Hematopoietic multipotent progenitor cell (in vitro differentiated cells): Measurements from ENCODE around the gene LRRC74A. TPM values are rescaled to one million over a fixed set of nuclear protein-coding genes. Genes with fewer than 3 reads are reported as not detected.

ENCODE experiments used
- DNase-seq, 3 donors: peaks; one replicate each; pipeline ENCODE4 v3.0.0-alpha.2; 2011 to 2015; ENCODE audit warnings: low read depth in 2 of 3, low spot score in 2 of 3
- total RNA-seq: library from RNA; depleted of rRNA; stranded (reverse); fragments of >200 nt; gene quantifications from one replicate; pipeline ENCODE4 v1.2.3, GENCODE V29; 2012

The LRRC74A gene
- total RNA-seq, 1 donor = not detected

DNA sequence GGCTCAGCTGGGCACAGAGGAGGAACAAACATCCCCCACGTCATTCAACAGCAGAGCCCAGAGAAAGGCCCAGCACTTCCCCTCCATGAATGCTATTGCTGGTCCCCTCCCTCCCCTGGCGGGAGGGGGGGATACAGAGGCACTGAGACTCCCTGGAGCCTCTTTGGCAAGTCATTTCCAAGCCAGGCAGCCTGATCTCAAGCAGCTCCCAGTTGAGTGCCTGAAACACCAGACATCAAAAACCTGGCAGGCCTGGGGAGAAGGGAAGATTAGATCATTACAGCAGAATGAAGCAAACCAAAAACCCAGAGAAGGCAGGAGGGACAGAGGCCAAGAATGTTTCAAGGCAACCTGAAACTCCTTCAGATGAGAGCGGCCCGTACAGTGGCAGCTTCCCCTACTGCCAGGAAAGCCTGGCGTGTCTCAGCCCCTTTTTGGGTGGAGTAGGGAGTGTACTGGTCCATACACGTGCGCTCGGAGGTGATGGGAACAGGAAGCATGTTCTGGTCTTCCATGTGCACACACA lies 92.1 kb downstream of the LRRC74A start:
- DNase-seq = peak in 1 of 3 donors; percentile 52

DNA sequence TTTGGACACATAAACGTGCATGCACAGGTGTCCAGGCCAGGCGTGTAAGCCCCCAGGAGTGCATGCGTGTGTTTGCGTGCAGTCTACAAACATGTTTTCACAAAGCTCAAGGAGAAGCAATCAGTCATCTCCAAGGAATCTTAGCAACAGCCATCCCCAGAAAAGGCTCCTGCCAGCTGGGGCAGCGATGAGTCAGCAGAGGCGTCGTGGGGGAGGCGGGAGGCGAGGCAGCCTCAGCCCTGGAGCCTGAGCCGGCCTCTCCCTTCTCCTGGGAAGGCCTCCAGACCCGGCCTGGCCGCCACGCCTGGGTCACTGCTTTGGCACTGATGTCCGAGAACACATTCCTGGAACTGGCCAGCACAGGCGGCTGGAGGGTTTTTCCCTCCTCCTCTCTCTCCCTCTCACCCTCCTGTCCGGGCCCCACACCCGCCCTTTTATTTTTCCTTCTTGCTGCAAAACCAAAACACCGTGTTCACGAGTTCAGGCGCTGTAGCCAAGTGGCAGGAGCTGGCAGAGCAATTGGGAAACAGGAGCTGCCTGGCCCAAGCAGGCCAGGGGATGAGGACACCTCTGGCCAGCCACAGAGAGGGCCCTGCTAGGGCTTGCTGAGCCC lies 92.7 kb downstream of the LRRC74A start:
- DNase-seq = peak in 1 of 3 donors; percentile 61

Other genes with a start within 250 kb of the LRRC74A start
- 5.4 TPM for gene VASH1, start 64.9 kb upstream of the LRRC74A start, total RNA-seq
- 18.3 TPM for gene ANGEL1, start 13.5 kb upstream of the LRRC74A start, total RNA-seq
- gene IRF2BPL, start 202.3 kb downstream of the LRRC74A start, total RNA-seq = 31.5 TPM